Fibroblast of peridontal ligament (primary cell): Measurements from ENCODE around the gene UTS2.
A peak's percentile ranks its signal among the peaks of the same experiment; 100 is the strongest.

Experiments used
- DNase-seq: peaks from one replicate; pipeline ENCODE4 v3.0.0-alpha.2; 2010; ENCODE audit errors: extremely low read depth

The UTS2 gene

DNA sequence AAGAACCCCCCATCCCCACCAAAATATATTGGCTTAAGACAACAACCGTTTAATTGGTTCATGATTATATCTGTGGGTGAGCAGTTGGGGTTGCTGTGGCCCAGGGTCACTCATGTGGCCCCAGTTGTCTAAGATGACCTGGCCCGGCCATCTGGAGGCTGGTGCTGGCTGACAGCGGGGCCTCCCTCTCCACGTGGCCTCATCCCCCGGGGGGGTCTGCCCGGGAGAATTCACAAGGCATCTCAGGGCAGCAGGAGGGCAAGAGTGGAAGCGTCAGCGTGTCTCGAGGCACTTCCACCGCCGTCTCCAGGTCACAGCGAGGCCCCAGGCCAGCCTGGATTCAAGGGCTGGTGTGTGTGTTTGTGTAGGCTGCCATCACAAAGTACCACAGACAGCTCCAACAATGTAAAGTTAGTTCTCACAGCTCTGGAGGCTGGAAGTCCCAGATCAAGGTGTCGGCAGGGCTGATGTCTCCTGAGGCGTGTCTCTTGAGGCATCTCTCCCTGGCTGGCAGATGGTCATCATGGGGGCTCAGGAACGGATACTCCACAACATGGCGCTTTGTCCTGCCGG is 11.0 kb upstream of the UTS2 start:
- no peak for DNase-seq

DNA sequence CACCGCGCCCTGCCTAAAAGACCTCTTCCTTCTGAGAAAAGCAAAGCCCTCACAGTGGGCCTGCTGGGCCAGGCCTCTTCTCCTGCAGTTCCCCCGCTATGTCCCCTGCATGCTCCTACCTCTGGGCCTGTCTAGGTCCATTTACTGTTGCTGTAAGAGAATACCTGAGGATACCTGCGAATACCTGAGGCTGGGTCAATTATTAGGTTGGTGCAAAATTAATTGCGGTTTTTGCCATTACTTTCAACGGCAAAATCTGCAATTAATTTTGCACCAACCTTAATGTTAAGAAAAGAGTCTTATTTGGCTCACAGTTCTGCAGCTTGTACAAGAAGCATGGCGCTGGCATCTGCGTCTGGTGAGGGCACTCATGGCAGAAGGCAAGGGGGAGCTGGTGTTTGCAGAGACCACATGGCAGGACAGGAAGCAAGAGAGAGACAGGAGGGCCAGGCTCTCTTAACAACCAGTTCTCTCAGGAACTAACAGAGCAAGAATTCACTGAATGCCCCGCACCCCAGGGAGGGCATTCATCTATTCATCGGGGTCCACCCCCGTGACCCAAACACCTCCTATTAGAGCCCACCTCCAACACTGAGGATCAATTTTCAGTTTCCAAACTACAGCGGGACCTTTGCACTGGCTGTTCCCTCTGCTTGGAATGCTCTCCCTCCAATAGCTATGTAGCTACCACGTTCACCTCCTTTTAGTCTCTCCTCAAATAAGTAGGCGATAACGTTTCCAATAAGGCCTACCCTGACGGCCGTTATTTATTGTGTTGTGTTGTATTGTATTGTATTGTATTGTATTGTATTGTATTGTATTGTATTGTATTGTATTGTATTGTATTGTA is 9.6 kb upstream of the UTS2 start:
- DNase-seq, result no peak

DNA sequence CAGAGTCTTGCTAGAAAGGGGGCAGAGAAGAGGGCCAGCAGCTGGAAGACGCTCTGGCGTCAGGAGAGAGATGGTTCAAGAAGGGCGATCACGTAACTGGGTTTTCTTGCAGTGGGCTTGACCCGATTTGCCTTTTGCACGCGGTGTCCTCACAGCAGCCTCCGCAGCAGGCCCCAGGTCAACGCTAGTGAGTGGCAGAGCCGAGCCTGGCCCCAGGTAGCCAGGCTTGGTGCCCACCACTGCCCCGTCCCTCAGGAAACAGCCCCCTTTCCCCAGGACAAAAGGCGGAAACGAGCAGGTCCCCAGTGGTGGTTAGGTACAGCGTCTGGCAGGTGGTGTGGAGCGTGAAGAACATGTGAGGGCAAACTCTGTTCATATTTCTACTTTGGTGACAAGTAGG is 8.6 kb upstream of the UTS2 start:
- no peak for DNase-seq

DNA sequence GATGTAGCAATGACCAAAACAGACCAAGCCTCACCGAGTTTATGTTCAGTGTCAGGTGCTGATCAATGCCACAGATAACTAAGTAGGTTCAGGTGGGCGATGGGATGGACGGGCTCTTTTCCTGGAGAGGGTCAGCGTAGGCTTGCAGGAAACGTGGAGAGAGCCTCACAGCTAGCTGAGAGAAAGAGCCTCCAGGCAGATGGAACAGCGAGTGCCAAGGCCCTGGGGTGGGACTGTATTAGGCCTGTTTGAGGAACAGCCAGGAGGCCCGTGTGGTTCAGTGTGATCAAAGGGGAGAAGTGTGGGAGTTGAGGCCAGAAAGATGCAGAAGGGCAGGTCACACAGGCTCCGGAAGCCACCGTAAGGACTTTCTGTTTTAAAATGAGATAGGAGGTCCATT is 7.3 kb upstream of the UTS2 start:
- DNase-seq, result no peak

DNA sequence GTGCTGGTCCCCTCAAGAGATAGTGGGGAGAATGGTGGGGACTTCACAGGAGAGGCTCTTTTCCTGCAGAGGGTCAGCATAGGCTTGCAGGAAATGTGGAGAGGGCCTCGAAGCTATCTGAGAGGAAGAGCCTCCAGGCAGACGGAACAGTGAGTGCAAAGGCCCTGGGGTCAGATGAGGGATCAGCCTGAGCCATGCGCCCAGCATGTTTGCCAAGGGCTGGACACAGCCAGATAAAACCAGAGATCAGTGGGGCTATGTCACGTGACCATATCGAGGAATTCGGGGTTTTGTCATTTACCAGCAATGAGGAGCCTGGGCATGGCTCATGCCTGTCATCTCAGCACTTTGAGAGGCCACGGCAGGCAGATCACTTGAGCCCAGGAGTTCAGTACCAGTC is 6.5 kb upstream of the UTS2 start:
- no peak for DNase-seq

DNA sequence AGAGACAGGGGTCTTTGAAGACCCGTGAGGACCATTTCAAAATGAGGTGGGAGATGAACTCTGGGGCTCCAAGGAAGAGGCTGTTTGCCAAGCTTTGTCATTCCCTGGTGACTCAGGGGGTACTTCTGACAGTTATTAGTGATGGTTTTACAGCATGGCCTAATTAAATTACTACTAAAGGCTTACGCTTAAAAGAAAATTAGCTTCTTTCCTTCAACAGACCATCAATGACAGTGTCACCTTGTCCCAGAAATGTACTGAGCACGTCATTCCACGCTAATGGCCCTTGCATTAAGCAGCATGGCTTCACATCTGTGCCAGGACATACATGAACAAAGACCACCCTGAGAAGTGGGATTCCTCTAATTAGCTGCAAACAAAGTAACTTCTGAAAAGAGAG is 5.1 kb upstream of the UTS2 start:
- DNase-seq, result no peak

DNA sequence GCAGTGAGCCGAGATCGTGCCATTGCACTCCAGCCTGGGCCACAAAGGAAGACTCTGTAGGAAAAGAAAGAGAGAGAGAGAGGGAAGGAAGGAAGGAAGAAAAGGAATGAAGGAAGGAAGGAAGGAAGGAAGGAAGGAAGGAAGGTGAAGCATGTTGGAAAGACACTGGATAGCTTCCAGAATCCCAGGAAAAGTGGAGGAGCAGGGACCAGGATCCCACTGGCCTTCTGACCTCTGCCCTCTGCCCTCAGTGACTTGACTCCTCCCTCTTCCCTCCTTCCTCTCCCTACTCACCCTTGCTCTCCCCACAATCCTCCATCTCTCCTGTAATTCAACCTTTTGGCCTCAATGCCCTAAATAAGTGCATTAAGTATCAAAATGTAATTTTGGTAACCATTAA is 4.1 kb upstream of the UTS2 start:
- DNase-seq, result no peak

DNA sequence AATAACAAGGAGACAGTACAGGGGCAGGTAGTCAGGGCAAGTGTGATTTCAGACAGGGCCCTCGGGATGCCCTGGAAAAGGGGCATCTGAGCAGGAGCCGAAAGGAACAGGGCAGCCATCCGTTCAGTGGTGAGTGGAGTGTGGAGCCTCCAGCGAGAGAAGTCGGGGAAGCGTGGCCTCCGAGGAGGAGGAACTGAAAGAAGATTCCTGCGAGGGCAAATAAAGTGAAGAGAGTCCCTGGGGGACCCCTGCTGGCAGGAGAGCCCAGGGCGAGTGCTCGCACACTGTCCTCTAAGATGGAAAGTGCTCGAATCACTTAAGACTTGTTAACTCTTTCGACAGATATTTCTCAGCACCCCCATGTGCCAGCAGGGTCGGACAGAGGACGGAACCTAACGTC is 3.5 kb upstream of the UTS2 start:
- peak; percentile 5 for DNase-seq

DNA sequence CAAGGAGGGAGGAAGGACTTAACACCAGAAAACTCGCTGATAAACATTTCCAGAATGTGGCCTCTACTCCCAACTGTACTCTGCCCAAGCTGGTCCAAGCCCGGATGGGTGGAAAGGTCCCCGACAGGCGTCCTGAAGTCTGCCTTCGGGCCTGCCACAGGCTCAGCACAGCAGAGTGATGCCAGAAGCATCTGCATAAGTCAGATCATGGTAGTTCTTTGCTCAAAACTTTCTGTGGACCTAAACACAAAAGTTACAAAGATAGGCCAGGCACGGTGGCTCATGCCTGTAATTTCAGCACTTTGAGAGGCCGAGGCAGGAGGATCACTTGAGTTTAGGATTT is 790 bp upstream of the UTS2 start:
- DNase-seq, result no peak

DNA sequence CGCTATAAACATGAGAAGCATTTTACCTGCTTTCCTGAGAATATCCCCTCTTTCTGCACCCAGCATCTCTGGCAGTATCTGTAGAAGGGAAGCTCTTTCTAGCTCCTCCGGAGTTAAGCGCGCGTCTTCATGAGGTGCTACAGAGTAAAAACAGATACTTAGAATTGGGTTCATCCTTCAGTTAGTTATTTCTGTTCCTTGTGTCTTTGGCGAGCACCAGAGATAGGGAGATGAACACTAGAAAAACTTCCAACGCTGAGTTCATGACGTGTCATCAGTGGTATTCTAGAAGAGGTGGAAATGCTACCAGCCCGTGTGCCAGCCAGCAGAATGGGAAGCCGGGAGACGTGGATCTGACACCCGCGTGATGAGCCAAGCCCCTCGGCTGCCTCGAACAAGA is 2.1 kb downstream of the UTS2 start:
- DNase-seq, result no peak

DNA sequence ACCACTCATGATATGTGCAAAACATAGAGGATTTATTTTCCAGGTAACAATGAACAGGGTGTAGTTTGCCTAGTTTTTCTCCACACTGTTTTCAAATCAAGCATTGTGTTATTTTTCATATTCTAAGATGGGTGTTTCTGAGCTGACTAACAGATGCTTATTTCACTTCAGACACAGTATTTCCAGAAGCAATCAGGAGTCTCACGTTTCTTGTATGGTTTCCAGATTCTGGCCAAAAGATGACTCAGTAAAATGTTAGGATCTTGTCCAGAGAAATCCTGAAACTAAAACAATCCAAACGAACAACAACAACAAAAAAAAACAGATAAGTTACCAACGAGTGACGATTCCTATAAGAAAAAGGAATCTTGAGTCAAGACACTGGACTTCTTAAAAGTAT is 5.3 kb downstream of the UTS2 start:
- peak; percentile 91 for DNase-seq

DNA sequence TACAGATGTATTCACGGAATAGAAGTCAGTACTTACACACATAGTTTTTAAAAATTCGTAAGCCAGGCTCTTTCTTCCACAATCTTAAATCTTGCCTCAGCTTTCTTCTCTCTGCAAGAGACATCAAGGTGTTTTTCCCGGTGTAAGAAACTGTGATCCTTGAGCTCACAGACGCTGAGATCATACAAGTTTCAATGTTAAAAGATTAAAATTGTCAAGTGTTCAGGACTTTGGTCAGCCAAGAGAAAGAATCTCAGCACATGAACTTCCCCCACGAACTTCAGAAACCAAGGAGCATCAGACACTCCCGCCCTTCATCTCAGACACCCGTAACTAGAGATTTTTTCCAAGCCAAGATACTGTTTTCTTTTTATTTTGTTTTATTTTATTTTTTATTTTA is 6.2 kb downstream of the UTS2 start:
- no peak for DNase-seq

DNA sequence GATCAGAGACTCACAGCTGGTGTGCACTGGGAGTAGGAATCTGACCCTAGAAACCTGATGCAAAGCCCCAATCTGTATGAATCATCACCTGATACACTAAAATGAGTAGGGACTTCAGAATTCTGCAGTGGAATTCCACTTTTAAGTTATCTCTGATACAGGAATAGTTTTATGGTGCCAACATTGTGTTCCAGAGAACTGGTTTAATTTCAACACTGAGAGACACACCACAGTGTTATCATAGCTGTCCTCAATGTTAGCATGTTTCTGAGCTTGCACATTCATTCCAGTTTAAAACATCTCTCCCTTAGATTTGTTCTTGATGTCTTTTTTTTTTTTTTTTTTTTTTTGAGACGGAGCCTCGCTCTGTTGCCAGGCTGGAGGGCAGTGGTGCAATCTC is 7.1 kb downstream of the UTS2 start:
- peak; percentile 44 for DNase-seq

DNA sequence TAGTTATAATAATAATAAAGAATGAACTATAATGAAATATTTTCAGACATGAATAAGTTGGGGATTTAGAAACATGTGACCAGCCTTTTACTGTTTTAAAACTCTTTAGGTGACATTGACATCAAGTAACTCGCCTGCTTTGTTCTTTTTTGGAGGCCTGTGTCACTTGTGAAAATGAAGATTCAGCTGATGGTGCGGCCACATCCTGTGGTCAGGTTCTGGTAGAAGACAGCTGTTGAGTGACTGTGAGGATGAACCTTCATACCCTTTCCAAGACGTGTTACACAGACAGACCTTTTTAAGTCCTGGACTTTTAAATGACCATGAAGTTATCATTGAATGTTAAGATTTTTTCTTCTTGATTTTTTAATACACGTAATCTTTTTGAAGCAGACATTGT is 10.3 kb downstream of the UTS2 start:
- no peak for DNase-seq

DNA sequence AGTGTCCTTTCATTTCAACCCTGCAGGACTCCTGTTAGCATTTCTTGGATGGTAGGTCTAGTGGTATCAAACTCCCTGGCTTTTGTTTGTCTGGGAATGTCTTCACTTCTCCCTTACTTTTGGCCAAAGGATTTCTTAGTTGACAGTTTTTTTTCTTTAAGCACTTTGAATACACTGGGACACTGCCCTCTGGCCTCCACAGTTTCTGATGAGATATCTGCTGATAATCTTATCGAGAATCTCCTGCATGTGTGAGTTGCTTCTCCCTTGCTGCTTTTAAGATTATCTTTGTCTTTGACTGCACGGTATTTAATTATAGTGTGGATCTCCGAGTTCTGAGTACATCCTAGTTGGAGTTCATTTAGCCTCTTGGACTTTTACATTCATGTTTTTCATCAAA is 13.3 kb downstream of the UTS2 start:
- no peak for DNase-seq

DNA sequence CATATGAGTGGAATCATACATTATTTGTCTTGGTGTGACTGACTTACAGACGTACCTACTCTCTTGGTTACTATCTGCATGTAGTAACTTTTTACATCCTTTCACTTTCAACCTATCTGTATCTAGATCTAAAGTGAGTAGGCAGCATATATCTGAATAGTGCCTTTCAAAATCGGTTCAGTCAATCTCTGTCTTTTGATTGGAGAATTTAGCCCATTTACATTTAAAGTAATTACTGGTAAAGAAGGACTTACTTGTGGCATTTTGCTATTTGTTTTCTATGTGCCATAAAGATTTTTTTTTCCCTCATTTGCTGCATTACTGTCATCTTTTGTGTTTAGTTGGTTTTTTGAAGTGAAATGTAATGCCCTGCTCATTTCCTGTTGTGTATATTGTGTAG is 14.2 kb downstream of the UTS2 start:
- DNase-seq, result no peak

DNA sequence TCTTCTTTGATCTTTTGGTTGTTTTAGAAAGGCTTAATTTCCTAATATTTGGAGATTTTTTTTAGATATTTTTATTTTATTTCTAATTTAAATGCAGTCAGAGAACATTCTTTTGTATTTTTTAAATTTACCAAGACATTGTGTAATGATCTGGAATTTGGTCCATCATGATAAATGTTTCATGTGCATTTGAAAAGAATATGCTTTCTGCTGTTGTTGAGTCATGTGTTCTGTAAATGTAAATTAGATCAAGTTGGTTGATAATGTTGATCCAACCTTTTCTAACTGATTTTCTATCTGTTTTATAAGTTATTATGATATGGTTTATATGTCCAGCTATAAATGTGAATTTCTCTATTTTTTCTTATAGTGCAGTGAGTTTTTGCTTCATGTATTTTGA is 19.8 kb downstream of the UTS2 start:
- no peak for DNase-seq

DNA sequence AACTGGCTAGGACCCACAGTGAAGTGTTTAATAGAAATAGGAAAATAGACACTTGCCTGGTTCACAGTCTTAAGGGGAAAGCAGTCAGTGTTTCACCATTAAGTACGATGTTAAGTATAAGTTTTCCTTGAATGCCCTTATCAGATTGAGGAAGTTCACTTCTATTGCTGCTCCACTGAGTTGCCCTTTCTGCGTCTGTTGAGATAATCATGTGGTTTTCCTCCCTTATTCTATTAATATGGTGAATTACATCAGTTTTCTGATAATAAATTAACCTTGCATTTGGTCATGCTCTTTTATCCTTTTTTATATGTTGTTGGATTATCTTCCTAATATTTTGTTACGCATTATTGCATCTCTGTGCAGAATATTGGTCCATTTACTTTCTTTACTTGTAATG is 21.4 kb downstream of the UTS2 start:
- DNase-seq, result no peak

DNA sequence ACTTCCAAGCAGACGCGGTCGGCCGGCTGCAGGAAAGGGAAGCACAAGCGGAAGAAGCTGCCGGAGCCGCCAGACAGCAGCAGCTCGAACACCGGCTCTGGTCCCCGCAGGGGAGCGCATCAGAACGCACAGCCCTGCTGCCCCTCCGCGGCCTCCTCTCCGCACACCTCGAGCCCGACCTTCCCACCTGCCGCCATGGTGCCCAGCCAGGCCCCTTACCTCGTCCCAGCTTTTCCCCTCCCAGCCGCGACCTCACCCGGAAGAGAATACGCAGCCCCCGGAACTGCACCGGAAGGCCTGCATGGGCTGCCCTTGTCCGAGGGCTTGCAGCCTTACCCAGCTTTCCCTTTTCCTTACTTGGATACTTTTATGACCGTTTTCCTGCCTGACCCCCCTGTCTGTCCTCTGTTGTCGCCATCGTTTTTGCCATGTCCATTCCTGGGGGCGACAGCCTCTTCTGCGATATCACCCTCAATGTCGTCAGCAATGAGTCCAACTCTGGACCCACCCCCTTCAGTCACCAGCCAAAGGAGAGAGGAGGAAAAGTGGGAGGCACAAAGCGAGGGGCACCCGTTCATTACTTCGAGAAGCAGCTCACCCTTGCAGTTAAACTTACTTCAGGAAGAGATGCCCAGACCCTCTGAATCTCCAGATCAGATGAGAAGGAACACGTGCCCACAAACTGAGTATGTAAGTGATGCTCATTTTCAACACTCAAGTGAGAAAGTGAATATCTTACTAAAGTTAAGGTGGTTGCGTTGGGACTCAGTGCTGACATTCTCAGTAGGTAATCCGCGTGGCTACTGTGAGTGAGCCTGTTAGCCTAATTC is 25.5 kb downstream of the UTS2 start:
- DNase-seq, result no peak

DNA sequence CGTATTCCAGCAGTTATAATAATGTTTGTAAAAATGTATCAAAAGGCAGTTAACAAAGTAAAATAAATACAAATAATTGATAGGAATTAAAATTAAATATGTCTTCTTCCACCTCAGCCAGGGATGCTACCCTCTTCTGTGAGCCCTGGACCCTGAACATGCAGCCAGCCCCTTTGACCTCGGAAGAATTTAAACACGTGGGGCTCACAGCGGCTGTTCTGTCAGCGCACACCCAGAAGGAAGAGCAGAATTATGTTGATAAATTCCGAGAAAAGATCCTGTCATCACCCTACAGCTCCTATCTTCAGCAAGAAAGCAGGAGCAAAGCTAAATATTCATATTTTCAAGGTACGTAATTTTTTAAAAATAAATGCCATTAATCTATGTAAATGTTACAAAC is 26.5 kb downstream of the UTS2 start:
- no peak for DNase-seq

DNA sequence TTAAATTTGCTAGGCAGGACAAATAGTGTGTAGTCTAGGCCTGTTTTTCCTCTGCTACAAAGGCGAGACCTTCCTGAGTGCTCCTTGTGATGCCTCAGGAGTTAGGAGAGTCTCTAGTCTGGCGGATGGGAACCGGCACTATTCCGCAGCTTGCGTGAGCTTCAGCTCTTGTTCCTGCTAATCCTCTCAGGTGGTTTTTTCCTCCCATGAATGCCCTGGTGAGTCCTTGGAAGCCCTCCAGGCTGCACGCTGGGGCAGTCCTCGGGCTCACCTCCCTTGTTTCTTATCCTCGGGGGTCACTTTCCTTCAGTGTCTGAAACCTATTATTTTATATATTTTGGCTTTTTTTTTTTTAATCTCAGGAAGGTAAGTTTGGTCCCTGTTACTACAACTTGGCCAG is 28.2 kb downstream of the UTS2 start:
- no peak for DNase-seq

DNA sequence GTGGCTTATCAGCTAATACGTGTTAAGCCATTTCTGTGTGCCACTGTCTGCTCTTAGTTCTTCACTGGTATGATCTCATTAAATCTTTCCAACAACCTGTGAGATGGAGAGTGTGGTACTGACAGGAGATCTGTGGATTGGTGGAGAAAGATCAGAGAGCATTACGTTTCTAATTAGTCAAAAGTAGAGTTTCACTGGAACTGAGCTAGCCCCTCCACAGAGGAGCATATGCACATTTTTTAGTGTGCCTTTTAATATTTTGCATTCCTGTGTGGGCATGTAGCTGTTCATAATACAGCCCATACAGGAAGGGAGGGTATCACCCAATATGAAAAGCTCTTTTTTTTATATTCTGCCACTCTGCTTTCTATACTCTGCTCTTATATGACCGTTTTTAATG is 31.6 kb downstream of the UTS2 start:
- no peak for DNase-seq
